B cell (primary cell): ENCODE data around the gene TOM1L1. TPM values are rescaled to one million over a fixed set of nuclear protein-coding genes. Genes with fewer than 3 reads are reported as not detected.

Experiments used
- ATAC-seq: fragments of 200-7000 bp; cut with Tn5 transposase; one replicate; pipeline ENCODE4 v1.10.0; 2021; ENCODE audit warnings: low read depth, mild to moderate bottlenecking, moderate number of reproducible peaks, moderate library complexity
- CTCF ChIA-PET: fragments of 350-600 bp; sonication (Branson Sonifier 250); formaldehyde crosslinking; loops from one replicate; lab custom pipeline; 2021; ENCODE audit warnings: antibody characterized with exemption, inconsistent platforms; lab: Charles Lee
- POLR2A ChIA-PET: fragments of 350-600 bp; sonication (Branson Sonifier 250); formaldehyde crosslinking; loops from one replicate; lab custom pipeline; 2021; ENCODE audit warnings: antibody characterized with exemption; lab: Charles Lee
- DNase-seq: peaks from one replicate; pipeline ENCODE4 v3.0.0; 2013
- H2AFZ ChIP-seq: 2 replicates; pipeline ENCODE4 v1.6.1; 2012; ENCODE audit warnings: mild to moderate bottlenecking, low read depth, low read length; ENCODE audit not compliant: insufficient read depth, poor library complexity, severe bottlenecking
- H3K27ac ChIP-seq, 2 donors: 1 replicate in 1 of 2; 2 replicates in 1 of 2; pipeline ENCODE4 v1.5.1; 2012 to 2013; ENCODE audit warnings: low read length in 2 of 2, mild to moderate bottlenecking in 2 of 2, moderate library complexity in 1 of 2
- H3K27me3 ChIP-seq, 4 experiments: fragments of 200-600 bp in 1 of 4; sonication (generic) in 1 of 4; replicated peaks in 1 of 4; 1 replicate in 2 of 4; 2 replicates in 2 of 4; pipeline versions ENCODE4 v1.6.1 to v1.7.0; 2013 to 2016; ENCODE audit warnings: low read length in 3 of 4, mild to moderate bottlenecking in 2 of 4, mixed read lengths in 1 of 4, moderate library complexity in 1 of 4; ENCODE audit not compliant: insufficient read depth in 4 of 4, control insufficient read depth in 3 of 4; ENCODE audit errors: control extremely low read depth in 1 of 4
- H3K36me3 ChIP-seq, 2 experiments: replicated peaks in 1 of 2; 1 replicate in 1 of 2; 2 replicates in 1 of 2; pipeline versions ENCODE4 v1.6.1 to v1.7.1; 2013; ENCODE audit warnings: low read length in 1 of 2; ENCODE audit not compliant: insufficient read depth in 2 of 2, control insufficient read depth in 1 of 2; ENCODE audit errors: control extremely low read depth in 1 of 2, extremely low read depth in 1 of 2
- H3K4me1 ChIP-seq, 2 donors: fragments of 200-600 bp in 1 of 2; sonication (generic) in 1 of 2; 1 replicate in 1 of 2; 2 replicates in 1 of 2; pipeline versions ENCODE4 v1.5.1 to v1.6.1; 2013 to 2017; ENCODE audit warnings: low read length in 2 of 2; ENCODE audit not compliant: control insufficient read depth in 2 of 2, insufficient read depth in 2 of 2
- H3K4me2 ChIP-seq: replicated peaks from 2 replicates; pipeline ENCODE3; 2012; ENCODE audit warnings: mild to moderate bottlenecking, low read depth, low read length; ENCODE audit not compliant: poor library complexity, severe bottlenecking
- H3K4me3 ChIP-seq, 5 experiments: fragments of 200-600 bp in 1 of 5; sonication (generic) in 1 of 5; 1 replicate in 3 of 5; 2 replicates in 2 of 5; pipeline versions ENCODE4 v1.5.1 to v1.7.0; 2011 to 2016; ENCODE audit warnings: low read length in 4 of 5, mild to moderate bottlenecking in 4 of 5, low read depth in 2 of 5, control low read depth in 1 of 5, moderate library complexity in 1 of 5; ENCODE audit not compliant: insufficient read depth in 1 of 5; ENCODE audit errors: control extremely low read depth in 1 of 5, extremely low read depth in 1 of 5
- H3K79me2 ChIP-seq: fragments of 200-600 bp; sonication (generic); one replicate; pipeline ENCODE4 v1.6.0; 2016; ENCODE audit warnings: low read length; ENCODE audit not compliant: control insufficient read depth, insufficient read depth
- H3K9ac ChIP-seq: fragments of 200-600 bp; sonication (generic); 2 replicates; pipeline ENCODE4 v1.6.1; 2017; ENCODE audit warnings: mild to moderate bottlenecking, low read length, moderate library complexity
- H3K9me3 ChIP-seq, 3 donors: one replicate each; pipeline versions ENCODE4 v1.6.1 to v1.7.1; 2013; ENCODE audit warnings: low read length in 2 of 3; ENCODE audit not compliant: control insufficient read depth in 2 of 3, insufficient read depth in 1 of 3; ENCODE audit errors: control extremely low read depth in 1 of 3
- H4K20me1 ChIP-seq: 2 replicates; pipeline ENCODE4 v1.6.0; 2012; ENCODE audit warnings: mild to moderate bottlenecking, low read length; ENCODE audit not compliant: insufficient read depth, control insufficient read depth, poor library complexity, severe bottlenecking
- H3K27ac Mint-ChIP-seq: one replicate; pipeline ENCODE4 v1.8.0; 2021; ENCODE audit warnings: mixed read lengths
- H3K27me3 Mint-ChIP-seq: one replicate; pipeline ENCODE4 v1.8.0; 2021; ENCODE audit warnings: mixed read lengths
- H3K4me1 Mint-ChIP-seq: one replicate; pipeline ENCODE4 v1.8.0; 2021; ENCODE audit warnings: mixed read lengths
- H3K4me3 Mint-ChIP-seq: one replicate; pipeline ENCODE4 v1.8.0; 2021; ENCODE audit warnings: mixed read lengths
- H3K9me3 Mint-ChIP-seq: one replicate; pipeline ENCODE4 v1.8.0; 2022; ENCODE audit warnings: mixed read lengths; ENCODE audit not compliant: insufficient read depth
- CTCF ChIP-seq: fragments of 200-600 bp; IDR thresholded peaks from one replicate; pipeline ENCODE4 v1.8.0; 2022; ENCODE audit warnings: antibody characterized with exemption, mild to moderate bottlenecking
- EZH2 ChIP-seq: IDR thresholded peaks from 2 replicates; pipeline ENCODE4 v1.6.1; 2012; ENCODE audit warnings: borderline replicate concordance, low read depth, mild to moderate bottlenecking, moderate library complexity, low read length; ENCODE audit not compliant: insufficient read depth, poor library complexity, severe bottlenecking
- WGBS: methylation state at CpG from one replicate; pipeline ENCODE4 v1.1.5; 2013; ENCODE audit warnings: missing lambda C conversion rate; ENCODE audit not compliant: insufficient coverage; 5-methylcytosine and 5-hydroxymethylcytosine counted together
- intact Hi-C: fragments of 100-400 bp; cut with micrococcal nuclease; formaldehyde crosslinking; loops from one replicate; pipeline ENCODE4 v1.10.0; 2022
- polyA plus RNA-seq: library from polyadenylated mRNA; depleted of rRNA; stranded (reverse); fragments of >200 nt; gene quantifications from 2 replicates; pipeline ENCODE4 v1.2.3, GENCODE V29; 2012
- total RNA-seq, 2 donors: library from RNA; stranded (reverse); fragments of 120-200 nt in 1 of 2; gene quantifications; 1 replicate in 1 of 2; 2 replicates in 1 of 2; pipeline versions ENCODE4 v1.2.3 to v1.2.4, GENCODE V29; 2013 to 2022

Gene TOM1L1
- total and polyA plus RNA-seq, 2 donors (not counting 1 experiment from before 2014, with no cell fraction given) = not detected

- H3K9ac ChIP-seq = no peak overlapping the region
- H3K27ac Mint-ChIP-seq = no peak overlapping the region
These were observed 39.1 kb upstream of the TOM1L1 start for GRCh38 chr17:54861471-54861983.

GRCh38 chr17:54863176-54863575 lies 37.5 kb upstream of the TOM1L1 start:
- no peak overlapping the region for H3K4me2 ChIP-seq
- Mint-ChIP-seq H3K27ac (no peak overlapping the region), H3K9me3 (no peaks in the 10 kb centered on the region), H3K4me1 (no peaks in the 10 kb centered on the region), H3K4me3 (no peak overlapping the region), H3K27me3 (no peaks in the 10 kb centered on the region)
- intact Hi-C loops = no loop called here
- DNase-seq = no peak
- H3K36me3 ChIP-seq = no peaks in the 10 kb centered on the region
- no peaks in the 10 kb centered on the region for H3K79me2 ChIP-seq
- no peaks in the 10 kb centered on the region for H3K4me1 ChIP-seq
- no peak overlapping the region for H3K4me3 ChIP-seq
- TF ChIP-seq EZH2 = no peak
- no peak for TF ChIP-seq CTCF
- H3K9me3 ChIP-seq = no peaks in the 10 kb centered on the region
- H2AFZ ChIP-seq = no peak overlapping the region
- no peak for ATAC-seq
- H4K20me1 ChIP-seq = no peaks in the 10 kb centered on the region
- no peak overlapping the region for H3K27ac ChIP-seq
- no peaks in the 10 kb centered on the region for H3K27me3 ChIP-seq
- POLR2A ChIA-PET = no interaction called here
- 67% methylated on average over 1 of the region's 2 CpGs for WGBS
- CTCF ChIA-PET = no interaction called here
- no peak overlapping the region for H3K9ac ChIP-seq

More at GRCh38 chr17:54861471-54861983, 39.1 kb upstream of the TOM1L1 start:
- ChIA-PET CTCF (no interaction called here), POLR2A (no interaction called here)
- Mint-ChIP-seq H3K9me3 (no peaks in the 10 kb centered on the region), H3K27me3 (no peaks in the 10 kb centered on the region), H3K4me1 (no peaks in the 10 kb centered on the region), H3K4me3 (no peak overlapping the region)
- intact Hi-C loops = no loop called here
- no peaks in the 10 kb centered on the region for H3K36me3 ChIP-seq
- no peaks in the 10 kb centered on the region for H3K4me1 ChIP-seq
- DNase-seq (no peak), ATAC-seq (no peak)
- H4K20me1 ChIP-seq = no peaks in the 10 kb centered on the region
- H3K4me2 ChIP-seq = no peak overlapping the region
- no peak overlapping the region for H3K4me3 ChIP-seq
- no peak overlapping the region for H3K27ac ChIP-seq
- 82% methylated on average over 2 of the region's 4 CpGs for WGBS
- no peaks in the 10 kb centered on the region for H3K9me3 ChIP-seq
- TF ChIP-seq EZH2 = no peak
- no peaks in the 10 kb centered on the region for H3K79me2 ChIP-seq
- no peaks in the 10 kb centered on the region for H3K27me3 ChIP-seq
- no peak overlapping the region for H2AFZ ChIP-seq
